ENCODE measurements around the gene DIPK1B. TPM values are rescaled to one million over a fixed set of nuclear protein-coding genes. Genes with fewer than 3 reads are reported as not detected.
A peak's percentile ranks its signal among the peaks of the same experiment; 100 is the strongest.

DIPK1B gene
- total and polyA plus RNA-seq, 12 donors = 15.7 to 37.9 (median 18.3) TPM

- H3K27me3 ChIP-seq = peaks cover 0 to 24% (median 4%) of the 10 kb centered on the region in 7 donors
- WGBS, 2 donors = 82 to 83% methylated on average over 13 of the region's 13 CpGs
- no peak overlapping the region for H3K27ac ChIP-seq
- no peak overlapping the region for H3K4me3 ChIP-seq
- no peaks in the 10 kb centered on the region for H3K36me3 ChIP-seq
- intact Hi-C loops (cut with DNase I) = no loop called here
- DNase-seq = no peak
- TF ChIP-seq, protein P1, sequence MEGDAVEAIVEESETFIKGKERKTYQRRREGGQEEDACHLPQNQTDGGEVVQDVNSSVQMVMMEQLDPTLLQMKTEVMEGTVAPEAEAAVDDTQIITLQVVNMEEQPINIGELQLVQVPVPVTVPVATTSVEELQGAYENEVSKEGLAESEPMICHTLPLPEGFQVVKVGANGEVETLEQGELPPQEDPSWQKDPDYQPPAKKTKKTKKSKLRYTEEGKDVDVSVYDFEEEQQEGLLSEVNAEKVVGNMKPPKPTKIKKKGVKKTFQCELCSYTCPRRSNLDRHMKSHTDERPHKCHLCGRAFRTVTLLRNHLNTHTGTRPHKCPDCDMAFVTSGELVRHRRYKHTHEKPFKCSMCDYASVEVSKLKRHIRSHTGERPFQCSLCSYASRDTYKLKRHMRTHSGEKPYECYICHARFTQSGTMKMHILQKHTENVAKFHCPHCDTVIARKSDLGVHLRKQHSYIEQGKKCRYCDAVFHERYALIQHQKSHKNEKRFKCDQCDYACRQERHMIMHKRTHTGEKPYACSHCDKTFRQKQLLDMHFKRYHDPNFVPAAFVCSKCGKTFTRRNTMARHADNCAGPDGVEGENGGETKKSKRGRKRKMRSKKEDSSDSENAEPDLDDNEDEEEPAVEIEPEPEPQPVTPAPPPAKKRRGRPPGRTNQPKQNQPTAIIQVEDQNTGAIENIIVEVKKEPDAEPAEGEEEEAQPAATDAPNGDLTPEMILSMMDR (IDR thresholded peaks at IDR 0.05) = no peak
- H3K4me1 ChIP-seq = peaks cover 0 to 32% (median 8%) of the 10 kb centered on the region in 9 donors
- no peaks in the 10 kb centered on the region for H3K9me3 ChIP-seq
- no peak for ATAC-seq
Measured at GRCh38 chr9:136761545-136761981, 49.2 kb downstream of the DIPK1B start.

- Histone ChIP-seq H3K27ac (no peak overlapping the region), H3K4me3 (no peak overlapping the region), H3K9me3 (no peaks in the 10 kb centered on the region), H3K27me3 (peaks cover 0 to 27% (median 4%) of the 10 kb centered on the region in 7 donors), H3K36me3 (no peaks in the 10 kb centered on the region), H3K4me1 (peaks cover 0 to 32% (median 8%) of the 10 kb centered on the region in 9 donors)
- TF ChIP-seq, protein P1 (IDR thresholded peaks at IDR 0.05) = no peak
- no peak for DNase-seq
- no peak for ATAC-seq
- 84 to 86% methylated on average over 17 of the region's 17 CpGs for WGBS, 2 donors
- intact Hi-C loops (cut with DNase I) = no loop called here
Measured at GRCh38 chr9:136762221-136762691, 49.9 kb downstream of the DIPK1B start.

- TF ChIP-seq, protein P1 (IDR thresholded peaks at IDR 0.05) = no peak
- 12 to 22% methylated on average over 34 to 37 of the region's 37 CpGs for WGBS, 2 donors
Measured at GRCh38 chr9:136762915-136763648, 50.7 kb downstream of the DIPK1B start.

GRCh38 chr9:136763649-136764035, 51.3 kb downstream of the DIPK1B start:
- peaks cover 0 to 32% (median 8%) of the 10 kb centered on the region in 9 donors for H3K4me1 ChIP-seq
- intact Hi-C loops (cut with DNase I) = no loop called here
- ATAC-seq (peak in 1 of 8 donors; percentile 16), DNase-seq (no peak)
- H3K36me3 ChIP-seq = no peaks in the 10 kb centered on the region
- H3K9me3 ChIP-seq = no peaks in the 10 kb centered on the region
- peak overlapping the region in 1 of 10 donors; percentile 67 for H3K27ac ChIP-seq
- TF ChIP-seq, protein P1 (IDR thresholded peaks at IDR 0.05) = no peak
- 83 to 90% methylated on average over 12 to 14 of the region's 14 CpGs for WGBS, 2 donors
- H3K4me3 ChIP-seq = no peak overlapping the region
- peaks cover 0 to 35% (median 11%) of the 10 kb centered on the region in 7 donors for H3K27me3 ChIP-seq

More at GRCh38 chr9:136762915-136763648, 50.7 kb downstream of the DIPK1B start:
- peak in 7 of 8 donors; percentile 7 to 47 (median 25) for ATAC-seq
- Histone ChIP-seq H3K4me1 (peaks cover 0 to 32% (median 8%) of the 10 kb centered on the region in 9 donors), H3K9me3 (no peaks in the 10 kb centered on the region), H3K4me3 (no peak overlapping the region), H3K27ac (no peak overlapping the region), H3K36me3 (no peaks in the 10 kb centered on the region), H3K27me3 (peaks cover 0 to 34% (median 11%) of the 10 kb centered on the region in 7 donors)
- intact Hi-C loops (cut with DNase I) = no loop called here
- peak; percentile 42 to 69 for DNase-seq
